Cardiac atrium fibroblast (primary cell): Measurements from ENCODE around the gene ZBBX. TPM values are rescaled to one million over a fixed set of nuclear protein-coding genes. Genes with fewer than 3 reads are reported as not detected.

ENCODE experiments used
- total RNA-seq: library from RNA; depleted of rRNA; stranded (reverse); fragments of >200 nt; gene quantifications from 2 replicates; pipeline ENCODE4 v1.2.3, GENCODE V29; 2015

ZBBX gene, protein sequence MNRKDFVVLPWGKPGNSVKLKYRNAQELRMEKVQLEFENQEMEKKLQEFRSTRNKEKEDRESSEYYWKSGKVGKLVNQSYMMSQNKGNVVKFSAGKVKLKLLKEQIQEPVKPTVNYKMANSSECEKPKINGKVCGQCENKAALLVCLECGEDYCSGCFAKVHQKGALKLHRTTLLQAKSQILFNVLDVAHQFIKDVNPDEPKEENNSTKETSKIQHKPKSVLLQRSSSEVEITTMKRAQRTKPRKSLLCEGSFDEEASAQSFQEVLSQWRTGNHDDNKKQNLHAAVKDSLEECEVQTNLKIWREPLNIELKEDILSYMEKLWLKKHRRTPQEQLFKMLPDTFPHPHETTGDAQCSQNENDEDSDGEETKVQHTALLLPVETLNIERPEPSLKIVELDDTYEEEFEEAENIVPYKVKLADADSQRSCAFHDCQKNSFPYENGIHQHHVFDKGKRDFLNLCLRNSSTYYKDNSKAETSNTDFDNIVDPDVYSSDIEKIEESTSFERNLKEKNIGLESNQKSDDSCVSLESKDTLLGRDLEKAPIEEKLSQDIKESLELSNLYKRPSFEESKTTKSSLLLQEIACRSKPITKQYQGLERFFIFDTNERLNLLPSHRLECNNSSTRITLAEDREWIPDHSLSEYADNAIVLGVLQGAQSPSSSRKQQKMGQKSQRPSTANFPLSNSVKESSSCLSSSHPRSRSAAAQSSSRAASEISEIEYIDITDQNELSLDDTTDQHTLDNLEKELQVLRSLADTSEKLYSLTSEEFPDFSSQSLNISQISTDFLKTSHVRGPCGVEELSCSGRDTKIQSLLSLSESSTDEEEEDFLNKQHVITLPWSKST
- total RNA-seq = not detected in 2 replicates

DNA sequence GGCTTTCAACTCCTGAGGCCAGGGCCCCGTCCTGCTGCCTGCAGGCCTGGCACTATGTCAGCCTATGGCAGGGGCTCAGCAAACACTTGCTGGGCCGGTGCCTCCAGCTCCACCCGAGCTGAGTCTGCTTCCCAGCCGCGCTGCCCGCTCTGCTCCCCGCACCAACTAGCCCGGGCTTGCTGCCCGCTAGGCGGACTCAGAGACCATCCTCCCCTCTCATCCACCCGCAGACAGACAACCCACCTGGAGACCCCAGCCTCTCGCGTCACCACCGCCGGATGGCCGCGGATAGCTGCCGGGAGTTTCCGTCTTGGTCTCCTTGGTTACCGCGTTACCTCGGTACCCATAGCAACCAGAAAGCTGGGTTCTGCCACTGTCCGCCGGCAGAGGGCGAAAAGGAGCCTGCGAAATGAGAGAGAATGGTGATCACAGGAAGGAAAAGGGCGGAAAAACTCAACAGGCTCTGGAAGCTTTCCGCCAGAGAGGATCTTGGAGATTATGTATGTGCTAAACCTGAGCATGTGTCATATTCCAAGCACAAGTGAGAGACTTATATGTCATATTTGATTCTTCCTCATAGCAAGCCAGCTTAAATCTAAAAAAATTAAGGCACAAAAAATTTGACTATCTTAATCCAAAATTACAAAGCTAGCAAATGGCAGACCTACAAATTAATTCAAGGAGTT, at the start of gene ZBBX:
Gene ZBBX (minus strand): TSS at position 294 of the 686 bp plus-strand sequence. CDS start 7,396 bp downstream, outside the sequence.

Other genes with a start within 250 kb of the ZBBX start
- not detected in 2 replicates for gene SERPINI2, start 93.7 kb upstream of the ZBBX start, total RNA-seq